GM18873 (cell line): Measurements from ENCODE around the gene CFDP1.

Experiments used
- ATAC-seq: cut with Tn5 transposase; IDR thresholded peaks from one replicate; pipeline ENCODE4 v1.9.1; 2021; ENCODE audit warnings: mild to moderate bottlenecking, moderate library complexity, moderate number of reproducible peaks; ENCODE audit not compliant: unreplicated experiment, low FRiP score

Gene CFDP1

DNA sequence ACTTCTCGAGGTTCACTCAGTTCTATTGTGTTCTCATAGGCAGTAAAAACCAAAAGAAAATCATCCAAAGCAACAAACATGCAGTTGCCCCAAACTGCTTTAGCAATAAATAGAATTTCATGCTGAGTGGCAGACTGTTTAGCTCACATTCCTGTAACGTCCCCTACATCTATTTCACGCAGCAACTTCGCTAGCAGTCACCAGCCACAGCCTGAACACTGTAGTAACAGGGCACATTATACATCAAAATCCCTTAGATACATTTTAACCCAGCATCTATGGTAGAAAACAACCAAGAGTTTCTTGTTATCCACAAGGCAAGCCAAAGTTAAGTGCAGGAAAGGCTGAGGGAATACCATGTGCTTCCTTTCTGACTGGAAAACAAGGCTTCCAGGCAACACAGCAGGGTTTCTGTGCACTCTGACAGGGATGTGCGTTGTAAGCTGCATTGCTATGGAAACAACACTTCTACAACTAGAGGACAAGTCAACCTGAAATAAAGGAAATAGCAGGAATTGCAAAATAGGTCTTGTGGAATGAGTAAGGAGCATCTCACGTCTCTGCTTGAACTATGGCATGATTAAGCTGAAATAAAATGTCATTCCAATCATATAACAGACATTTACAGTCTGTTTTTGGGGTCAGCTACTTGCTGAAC is 55.4 kb downstream of the CFDP1 start:
- ATAC-seq, result no peak

- no peak for ATAC-seq
Measured at GRCh38 chr16:75376475-75377161, 56.7 kb downstream of the CFDP1 start.

GRCh38 chr16:75374388-75374787 is 58.9 kb downstream of the CFDP1 start:
- ATAC-seq, result no peak

DNA sequence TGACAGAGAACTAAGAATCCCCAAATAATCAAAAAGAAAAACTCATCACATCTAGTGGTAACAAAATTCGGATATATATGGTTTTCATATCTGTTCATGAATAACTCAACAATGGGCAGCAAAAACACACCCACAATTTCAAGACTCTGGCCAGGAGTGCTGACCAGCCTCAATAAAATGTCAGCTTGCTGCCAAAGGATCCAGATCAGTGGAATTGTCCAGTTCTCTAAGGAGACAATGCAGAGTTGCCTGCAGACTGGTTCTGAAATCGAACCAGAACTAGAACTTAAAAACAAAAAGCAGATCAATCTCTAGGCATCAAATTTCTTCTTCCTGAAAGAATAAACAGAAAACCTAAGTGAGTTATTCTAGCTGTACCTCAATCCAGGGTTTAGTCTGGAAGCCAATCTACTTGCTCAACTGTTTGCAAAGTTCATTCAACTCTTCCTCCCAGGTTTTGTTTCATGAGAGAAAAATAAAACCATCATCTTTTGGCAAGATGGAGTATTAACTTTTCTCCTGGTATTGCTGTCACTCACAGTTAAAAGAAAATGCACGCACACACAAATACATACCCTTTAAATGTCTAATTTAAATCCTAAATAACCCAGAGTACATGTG is 61.0 kb downstream of the CFDP1 start:
- ATAC-seq, result no peak

GRCh38 chr16:75371171-75371570 is 62.1 kb downstream of the CFDP1 start:
- ATAC-seq, result no peak

GRCh38 chr16:75364286-75364791 is 69.0 kb downstream of the CFDP1 start:
- ATAC-seq, result no peak

DNA sequence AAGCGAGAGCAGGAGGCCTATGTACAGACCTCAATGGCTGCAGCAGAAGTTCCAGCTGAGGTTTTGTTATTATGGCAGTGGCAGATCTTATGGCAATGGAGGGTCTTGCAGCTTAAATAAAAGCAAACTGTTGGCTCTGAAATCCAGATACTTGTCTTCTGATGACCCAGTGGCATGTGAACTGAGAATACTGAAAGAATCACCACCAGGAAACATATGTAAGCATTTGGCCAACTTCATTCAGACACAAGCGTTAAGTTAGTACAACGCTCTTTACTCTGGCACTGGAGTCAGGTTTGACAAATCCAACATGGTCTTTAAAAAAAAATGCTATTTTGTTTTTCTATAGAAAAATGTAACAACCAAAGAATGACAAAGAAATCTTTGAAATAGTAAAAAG is 70.5 kb downstream of the CFDP1 start:
- no peak for ATAC-seq

DNA sequence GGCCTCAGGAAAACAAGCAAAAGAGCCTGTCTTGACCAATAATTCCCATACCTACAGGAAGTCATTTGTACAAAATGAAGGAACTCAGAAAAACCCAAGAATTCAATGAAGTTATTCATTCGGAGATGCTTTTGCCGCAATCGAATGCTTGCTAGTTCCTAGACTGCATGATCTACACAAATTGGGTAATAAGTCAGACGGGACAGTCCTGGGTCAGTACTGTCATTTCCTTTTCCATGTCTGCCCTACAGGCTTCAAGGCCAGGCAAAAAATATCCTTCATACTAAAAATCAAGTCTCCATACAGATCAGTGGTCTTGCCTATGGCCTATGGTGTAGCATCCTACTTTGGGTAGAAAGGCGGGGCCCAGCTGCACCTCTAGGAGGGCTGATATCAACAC is 71.4 kb downstream of the CFDP1 start:
- ATAC-seq, result no peak

DNA sequence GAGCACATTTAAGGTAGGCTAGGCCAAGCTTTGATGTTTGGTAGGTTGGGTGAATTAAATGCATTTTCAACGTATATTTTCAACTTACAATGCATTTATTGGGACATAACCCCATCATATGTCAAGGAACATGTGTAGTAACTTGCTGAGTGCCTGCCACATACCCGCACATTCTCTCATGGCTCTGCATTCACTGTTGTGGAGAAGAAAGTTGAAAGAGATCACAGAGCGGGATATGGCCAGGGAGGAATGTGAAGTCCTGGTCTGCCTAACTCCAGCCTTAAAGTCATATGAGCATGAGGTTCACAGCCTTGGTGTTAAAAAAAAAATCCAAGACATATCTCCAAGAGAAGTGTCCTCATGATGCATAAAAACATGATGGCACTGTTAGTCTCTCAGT is 79.1 kb downstream of the CFDP1 start:
- no peak for ATAC-seq

DNA sequence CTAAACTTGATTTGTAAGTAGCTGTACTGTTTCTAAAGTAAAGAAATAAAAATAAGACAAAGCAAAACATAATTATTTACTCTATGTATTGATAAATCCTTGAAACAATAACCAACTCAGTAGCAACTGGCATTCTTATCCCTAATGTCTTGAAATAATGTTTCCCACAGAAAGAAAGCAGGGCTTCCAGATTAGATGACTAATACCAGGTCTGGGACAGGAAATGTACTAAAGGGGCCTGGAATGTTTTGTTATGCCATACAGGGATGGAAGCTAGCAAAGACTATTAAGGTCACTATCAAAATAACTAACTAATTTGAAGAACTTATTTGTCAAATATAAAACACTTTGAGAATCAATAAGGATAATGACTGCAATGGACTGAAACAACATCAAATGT is 82.1 kb downstream of the CFDP1 start:
- no peak for ATAC-seq

DNA sequence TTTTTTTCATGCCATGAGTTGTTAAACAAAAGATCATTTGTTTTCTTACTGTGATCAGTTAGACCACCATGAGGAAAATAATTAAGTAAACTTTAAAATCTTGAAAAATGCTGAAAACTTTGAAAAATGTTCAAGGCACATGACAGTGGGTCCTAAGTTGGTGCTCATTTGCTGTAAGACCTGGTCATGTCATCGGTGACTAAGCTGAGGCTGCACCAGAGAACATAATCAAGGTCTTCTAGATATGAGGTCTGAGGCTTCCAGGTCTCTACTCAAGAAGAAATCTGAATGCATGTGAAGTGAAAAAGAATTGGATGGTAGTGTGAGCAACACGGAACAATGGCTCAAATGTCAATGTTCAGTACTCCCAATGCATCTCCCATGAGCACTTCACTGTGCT is 87.6 kb downstream of the CFDP1 start:
- ATAC-seq, result no peak

DNA sequence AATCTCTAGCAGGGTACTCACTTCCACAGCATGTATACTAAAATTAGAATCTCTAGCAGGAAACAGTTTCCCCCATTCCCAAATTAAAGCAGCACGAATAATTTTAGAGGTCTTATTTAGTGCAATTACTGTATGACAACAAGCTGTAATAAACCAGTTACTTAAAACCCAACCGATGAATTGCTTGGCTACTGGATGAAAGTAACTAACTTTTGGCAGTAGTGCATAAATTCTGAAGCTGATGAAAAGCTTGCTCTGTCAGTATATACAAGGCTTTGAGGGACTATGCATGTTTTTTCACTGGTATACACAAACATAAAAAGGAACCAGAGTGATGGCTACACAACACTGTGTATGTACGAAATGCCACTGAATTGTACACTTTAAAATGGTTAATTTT is 89.4 kb downstream of the CFDP1 start:
- ATAC-seq, result no peak

DNA sequence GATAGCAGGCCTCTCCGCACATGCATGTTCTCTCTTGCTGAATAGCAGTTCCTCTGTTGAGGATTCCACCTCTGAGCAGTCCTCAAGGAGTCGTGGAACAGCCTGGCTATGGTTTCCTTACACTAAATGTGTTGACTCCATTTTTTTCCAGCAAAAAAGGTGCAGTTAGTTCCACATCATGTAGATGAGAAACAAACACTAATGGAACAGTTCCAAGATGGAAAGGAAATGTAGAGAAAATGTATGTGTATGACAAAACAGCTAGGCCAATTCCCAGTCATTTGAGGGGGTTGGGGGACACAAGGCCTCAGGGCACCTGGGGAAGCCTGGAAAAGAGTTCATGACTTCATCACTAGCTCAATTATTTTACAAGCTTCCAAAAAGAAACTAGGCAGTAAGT is 90.0 kb downstream of the CFDP1 start:
- no peak for ATAC-seq

GRCh38 chr16:75342308-75342811 is 90.9 kb downstream of the CFDP1 start:
- ATAC-seq, result no peak

GRCh38 chr16:75341564-75342307 is 91.6 kb downstream of the CFDP1 start:
- ATAC-seq, result no peak

DNA sequence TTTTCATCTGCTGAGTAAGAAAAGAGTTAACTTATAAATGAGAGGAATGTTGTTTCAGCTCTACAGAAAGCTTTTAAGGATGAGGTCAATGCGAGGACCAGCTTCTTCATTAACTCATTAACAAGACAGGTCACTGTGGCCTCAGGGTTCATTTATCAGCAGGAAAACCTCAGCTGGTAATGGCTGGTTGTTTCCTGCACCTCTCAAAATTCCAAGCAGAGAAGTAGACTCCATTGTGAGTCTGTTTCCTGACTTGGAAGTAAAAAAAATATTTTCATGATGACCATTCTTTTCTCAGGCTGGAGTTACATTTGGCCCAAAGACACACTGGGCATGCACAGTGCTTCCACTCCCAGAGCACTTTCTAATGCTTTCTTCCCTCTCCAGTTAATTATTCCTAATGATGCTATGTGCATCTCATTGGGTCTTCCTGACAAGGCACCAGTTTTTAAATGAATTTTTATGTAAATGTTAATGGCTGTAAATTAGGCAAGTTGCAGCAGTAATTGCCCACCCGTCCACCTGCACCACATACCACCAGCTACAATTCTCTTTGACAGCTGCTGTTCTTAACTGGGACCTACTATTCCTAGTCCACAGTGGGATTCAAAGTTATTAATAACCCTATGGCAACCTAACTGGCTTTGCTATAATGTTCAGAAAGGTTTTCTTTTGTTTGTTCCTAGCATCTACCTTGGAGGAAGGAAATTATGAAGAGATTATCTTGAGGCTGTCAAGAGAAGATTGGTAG is 92.4 kb downstream of the CFDP1 start:
- no peak for ATAC-seq

DNA sequence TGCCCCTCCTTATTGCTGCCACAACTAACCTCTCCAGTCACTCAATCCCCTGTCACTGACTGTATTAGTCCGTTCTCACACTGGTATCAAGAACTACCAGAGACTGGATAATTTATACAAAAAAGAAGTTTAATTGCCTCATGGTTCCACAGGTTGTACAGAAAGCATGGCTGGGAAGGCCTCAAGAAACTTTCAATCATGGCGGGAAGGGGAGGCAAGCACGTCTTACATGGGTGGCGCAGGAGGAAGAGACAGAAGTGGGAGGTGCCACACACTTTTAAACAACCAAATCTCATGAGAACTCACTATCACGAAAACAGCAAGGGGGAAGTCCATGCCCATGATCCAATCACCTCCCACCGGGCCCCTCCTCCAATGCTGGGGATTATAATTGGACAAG is 95.9 kb downstream of the CFDP1 start:
- ATAC-seq, result no peak

- ATAC-seq, result no peak
Measured at GRCh38 chr16:75336521-75336920, 96.8 kb downstream of the CFDP1 start.

GRCh38 chr16:75333721-75334163 is 99.6 kb downstream of the CFDP1 start:
- ATAC-seq, result no peak

- ATAC-seq, result no peak
Measured at GRCh38 chr16:75329943-75330342, 103.4 kb downstream of the CFDP1 start.
